ENCODE results near the gene ALOX15. TPM values are rescaled to one million over a fixed set of nuclear protein-coding genes. Genes with fewer than 3 reads are reported as not detected.

The ALOX15 gene
- total and polyA plus RNA-seq, 9 of the 15 experiments (the other 6 are each of a cell fraction or from before 2014, with no cell fraction given): not detected

- TF ChIP-seq TRIM24 (IDR thresholded peaks at IDR 0.05) (0 out of 4 replicates have a peak, but pooled peaks of 1 of the 2 experiments have one; percentile 12), ZNF668 (CRISPR knock-in tag; IDR thresholded peaks at IDR 0.05) (no peak), E2F6 (IDR thresholded peaks at IDR 0.05; ENCODE audit: borderline replicate concordance in 1 of 2, extremely low read depth in 1 of 2, insufficient read depth in 1 of 2, insufficient read length in 1 of 2, low read depth in 1 of 2, low read length in 1 of 2, poor library complexity in 1 of 2, severe bottlenecking in 1 of 2) (no peak), SIX5 (IDR thresholded peaks at IDR 0.05; ENCODE audit: borderline replicate concordance in 1 of 2, insufficient read depth in 1 of 2, low read depth in 1 of 2, low read length in 2 of 2) (no peak), ZNF444 (CRISPR knock-in tag; IDR thresholded peaks at IDR 0.05) (no peak), ZNF146 (CRISPR knock-in tag; IDR thresholded peaks at IDR 0.05; ENCODE audit: unreplicated experiment) (no peak), HDAC1 (IDR thresholded peaks at IDR 0.05) (no peak), NFATC3 (IDR thresholded peaks at IDR 0.05) (no peak), IRF1 (CRISPR knock-in tag; IDR thresholded peaks at IDR 0.05; ENCODE audit: borderline replicate concordance) (no peak), U2AF2 (optimal IDR thresholded peaks at IDR 0.05; ENCODE audit: low read depth, low read length) (no peak), ZC3H8 (IDR thresholded peaks at IDR 0.05) (no peak), ZNF592 (IDR thresholded peaks at IDR 0.05) (no peak), SFPQ (IDR thresholded peaks at IDR 0.05; ENCODE audit: low read depth, low read length) (no peak), ATF4 (CRISPR knock-in tag; IDR thresholded peaks at IDR 0.05) (no peak), MCM2 (IDR thresholded peaks at IDR 0.05; ENCODE audit: low read depth) (no peak), IRF2 (CRISPR knock-in tag; IDR thresholded peaks at IDR 0.05) (no peak), FOXK2 (conservative IDR thresholded peaks at IDR 0.05 in 1 of 2, IDR thresholded peaks at IDR 0.05 in 1 of 2; ENCODE audit: low read depth in 2 of 2) (no peak), CREB1 (IDR thresholded peaks at IDR 0.05) (no peak), CREB1 (CRISPR knock-in tag; IDR thresholded peaks at IDR 0.05) (no peak), POLR2B (IDR thresholded peaks at IDR 0.05; ENCODE audit: low read depth, partially characterized antibody) (no peak), ZNF586 (CRISPR knock-in tag; conservative IDR thresholded peaks at IDR 0.05) (no peak)
Observed at GRCh38 chr17:4587803-4588202, 53.7 kb downstream of the ALOX15 start (continued).

Measured in K562 (cell line).